Erythroblast (primary cell): Measurements from ENCODE around the gene NUMBL.

Experiments used
- GATA1 ChIP-seq: IDR thresholded peaks from 2 replicates; pipeline ENCODE4 v1.6.1; 2011; ENCODE audit warnings: low read depth, mild to moderate bottlenecking, control low read depth, low read length, moderate library complexity
- POLR2A ChIP-seq: IDR thresholded peaks from 2 replicates; pipeline ENCODE4 v1.6.1; 2011; ENCODE audit warnings: mild to moderate bottlenecking, low read length

- TF ChIP-seq POLR2A (no peak), GATA1 (no peak)
Measured at GRCh38 chr19:40623403-40624251, 66.8 kb downstream of the NUMBL start.
